Mesenchymal stem cell (in vitro differentiated cells and primary cell): ENCODE data around the gene RSBN1L.

Experiments
- DNase-seq: peaks from one replicate; pipeline ENCODE4 v3.0.0-alpha.2; 2013
- H2AFZ ChIP-seq: one replicate; pipeline ENCODE4 v1.6.1; 2013; ENCODE audit warnings: low read depth, mild to moderate bottlenecking, control low read depth, inconsistent platforms, low read length, moderate library complexity
- H2AK5ac ChIP-seq: 2 replicates; pipeline ENCODE4 v1.6.1; 2013; ENCODE audit warnings: low read length, moderate library complexity, mild to moderate bottlenecking, inconsistent platforms; ENCODE audit not compliant: severe bottlenecking
- H2BK120ac ChIP-seq: one replicate; pipeline ENCODE4 v1.6.1; 2013; ENCODE audit warnings: low read depth, mild to moderate bottlenecking, inconsistent platforms, low read length, moderate library complexity
- H2BK12ac ChIP-seq, 2 experiments: one replicate each; pipeline ENCODE4 v1.6.1; 2013; ENCODE audit warnings: inconsistent platforms in 2 of 2, low read length in 2 of 2, mild to moderate bottlenecking in 2 of 2, moderate library complexity in 2 of 2, control low read depth in 1 of 2
- H2BK15ac ChIP-seq: one replicate; pipeline ENCODE4 v1.6.1; 2013; ENCODE audit warnings: mild to moderate bottlenecking, low read depth, inconsistent platforms; ENCODE audit not compliant: poor library complexity, severe bottlenecking
- H2BK5ac ChIP-seq: 2 replicates; pipeline ENCODE4 v1.6.1; 2013; ENCODE audit warnings: low read depth, mild to moderate bottlenecking, low read length, control low read depth, inconsistent platforms; ENCODE audit not compliant: poor library complexity, severe bottlenecking
- H3K14ac ChIP-seq, 2 experiments: one replicate each; pipeline ENCODE4 v1.6.1; 2013; ENCODE audit warnings: inconsistent platforms in 2 of 2, low read length in 2 of 2, control low read depth in 1 of 2, mild to moderate bottlenecking in 1 of 2, moderate library complexity in 1 of 2
- H3K18ac ChIP-seq, 2 experiments: one replicate each; pipeline ENCODE4 v1.6.1; 2013; ENCODE audit warnings: inconsistent platforms in 2 of 2, low read length in 2 of 2, control low read depth in 1 of 2, low read depth in 1 of 2, mild to moderate bottlenecking in 1 of 2
- H3K23ac ChIP-seq, 2 experiments: one replicate each; pipeline ENCODE4 v1.6.1; 2013; ENCODE audit warnings: inconsistent platforms in 2 of 2, low read length in 2 of 2, mild to moderate bottlenecking in 2 of 2, moderate library complexity in 2 of 2, control low read depth in 1 of 2
- H3K27ac ChIP-seq: 2 replicates; pipeline ENCODE4 v1.5.1; 2013; ENCODE audit warnings: mild to moderate bottlenecking, moderate library complexity, low read length, control low read depth, inconsistent platforms; ENCODE audit not compliant: poor library complexity, severe bottlenecking
- H3K27me3 ChIP-seq, 2 experiments: 2 replicates each; pipeline versions ENCODE4 v1.6.1 to v1.7.0; 2013; ENCODE audit warnings: low read length in 2 of 2, mild to moderate bottlenecking in 2 of 2, moderate library complexity in 2 of 2, control low read depth in 1 of 2, inconsistent platforms in 1 of 2; ENCODE audit not compliant: control insufficient read depth in 1 of 2, insufficient read depth in 1 of 2
- H3K36me3 ChIP-seq, 2 experiments: 2 replicates each; pipeline versions ENCODE4 v1.6.1 to v1.7.0; 2013; ENCODE audit warnings: low read length in 2 of 2, control low read depth in 1 of 2, inconsistent platforms in 1 of 2, low read depth in 1 of 2, mild to moderate bottlenecking in 1 of 2; ENCODE audit not compliant: insufficient read depth in 2 of 2, control insufficient read depth in 1 of 2
- H3K4ac ChIP-seq, 2 experiments: one replicate each; pipeline ENCODE4 v1.6.1; 2013; ENCODE audit warnings: inconsistent platforms in 2 of 2, low read length in 2 of 2, mild to moderate bottlenecking in 2 of 2, moderate library complexity in 2 of 2, control low read depth in 1 of 2, low read depth in 1 of 2
- H3K4me1 ChIP-seq: 2 replicates; pipeline ENCODE4 v1.6.1; 2013; ENCODE audit warnings: low read depth, low read length, control low read depth; ENCODE audit not compliant: control insufficient read depth, insufficient read depth
- H3K4me2 ChIP-seq: 2 replicates; pipeline ENCODE4 v1.6.1; 2013; ENCODE audit warnings: low read length, mild to moderate bottlenecking, inconsistent platforms; ENCODE audit not compliant: poor library complexity, severe bottlenecking
- H3K4me3 ChIP-seq, 2 experiments: 2 replicates each; pipeline versions ENCODE4 v1.5.1 to v1.7.0; 2013; ENCODE audit warnings: low read length in 2 of 2, mild to moderate bottlenecking in 2 of 2, control low read depth in 1 of 2, low read depth in 1 of 2; ENCODE audit not compliant: insufficient read depth in 1 of 2
- H3K79me1 ChIP-seq: replicated peaks from 2 replicates; pipeline ENCODE4 v1.6.1; 2013; ENCODE audit warnings: mild to moderate bottlenecking, control low read depth, low read length, inconsistent platforms; ENCODE audit not compliant: poor library complexity, severe bottlenecking
- H3K9ac ChIP-seq: 2 replicates; pipeline ENCODE4 v1.7.0; 2013; ENCODE audit warnings: mild to moderate bottlenecking, low read length, moderate library complexity
- H3K9me3 ChIP-seq: 2 replicates; pipeline ENCODE4 v1.7.0; 2013; ENCODE audit warnings: mild to moderate bottlenecking, low read length; ENCODE audit not compliant: control insufficient read depth
- H4K8ac ChIP-seq: one replicate; pipeline ENCODE4 v1.6.1; 2013; ENCODE audit warnings: inconsistent platforms, mild to moderate bottlenecking, low read length, moderate library complexity
- H4K91ac ChIP-seq: one replicate; pipeline ENCODE4 v1.6.1; 2013; ENCODE audit warnings: mild to moderate bottlenecking, low read length, inconsistent platforms
- WGBS: methylation state at CpG from one replicate; pipeline ENCODE4 v1.1.7; 2013; ENCODE audit warnings: mixed read lengths; 5-methylcytosine and 5-hydroxymethylcytosine counted together

RSBN1L gene

GRCh38 chr7:77786018-77786417 is 89.8 kb downstream of the RSBN1L start:
- Histone ChIP-seq H3K9ac (no peak overlapping the region), H3K9me3 (peaks cover 13% of the 10 kb centered on the region), H4K8ac (no peak overlapping the region), H3K36me3 (peaks cover 0 to 34% of the 10 kb centered on the region in 2 experiments), H2BK120ac (no peak overlapping the region), H3K23ac (no peak overlapping the region), H2AK5ac (no peak overlapping the region), H3K14ac (no peak overlapping the region), H3K27ac (no peak overlapping the region), H3K4ac (no peak overlapping the region), H2BK15ac (no peak overlapping the region), H3K27me3 (no peaks in the 10 kb centered on the region), H2AFZ (no peak overlapping the region), H3K4me3 (no peak overlapping the region), H3K79me1 (peaks cover 3% of the 10 kb centered on the region), H3K18ac (no peak overlapping the region), H3K4me1 (no peaks in the 10 kb centered on the region), H2BK5ac (no peak overlapping the region), H2BK12ac (no peak overlapping the region), H4K91ac (no peak overlapping the region), H3K4me2 (no peak overlapping the region)
- DNase-seq: no peak
- 90% methylated on average over 3 of the region's 3 CpGs for WGBS

- Histone ChIP-seq H3K9me3 (peaks cover 13% of the 10 kb centered on the region), H3K27ac (no peak overlapping the region), H4K91ac (no peak overlapping the region), H3K14ac (no peak overlapping the region), H3K27me3 (no peaks in the 10 kb centered on the region), H3K9ac (no peak overlapping the region), H2BK12ac (no peak overlapping the region), H3K23ac (no peak overlapping the region), H3K36me3 (peaks cover 0 to 29% of the 10 kb centered on the region in 2 experiments), H3K4me1 (no peaks in the 10 kb centered on the region), H4K8ac (no peak overlapping the region), H3K4me2 (no peak overlapping the region), H2BK120ac (no peak overlapping the region), H3K79me1 (peaks cover 3% of the 10 kb centered on the region), H3K18ac (no peak overlapping the region), H2BK15ac (no peak overlapping the region), H3K4me3 (no peak overlapping the region), H3K4ac (no peak overlapping the region), H2AK5ac (no peak overlapping the region), H2BK5ac (no peak overlapping the region), H2AFZ (no peak overlapping the region)
- DNase-seq: no peak
Measured at GRCh38 chr7:77786741-77787140, 90.5 kb downstream of the RSBN1L start.

- no peak overlapping the region for H3K23ac ChIP-seq
- WGBS: 100% methylated on average over 1 of the region's 2 CpGs
Measured at GRCh38 chr7:77788327-77788902, 92.2 kb downstream of the RSBN1L start.

GRCh38 chr7:77791336-77791735 is 95.1 kb downstream of the RSBN1L start:
- Histone ChIP-seq H3K27ac (no peak overlapping the region), H4K8ac (no peak overlapping the region), H3K9ac (no peak overlapping the region), H3K79me1 (peaks cover 5% of the 10 kb centered on the region), H3K18ac (no peak overlapping the region), H3K14ac (no peak overlapping the region), H2AFZ (no peak overlapping the region), H2BK5ac (no peak overlapping the region), H3K27me3 (no peaks in the 10 kb centered on the region), H2BK15ac (no peak overlapping the region), H2AK5ac (no peak overlapping the region), H3K36me3 (peaks cover 7 to 18% of the 10 kb centered on the region in 2 experiments), H3K4me3 (no peak overlapping the region), H3K4me1 (no peaks in the 10 kb centered on the region), H2BK12ac (no peak overlapping the region), H3K23ac (no peak overlapping the region), H3K9me3 (peaks cover 3% of the 10 kb centered on the region), H4K91ac (no peak overlapping the region), H3K4me2 (no peak overlapping the region), H2BK120ac (no peak overlapping the region), H3K4ac (no peak overlapping the region)
- DNase-seq: peak; percentile 40
- WGBS: 46% methylated on average over 4 of the region's 6 CpGs

More at GRCh38 chr7:77788327-77788902, 92.2 kb downstream of the RSBN1L start:
- Histone ChIP-seq H3K4ac (no peak overlapping the region), H3K36me3 (peaks cover 0 to 17% of the 10 kb centered on the region in 2 experiments), H3K14ac (no peak overlapping the region), H3K27ac (no peak overlapping the region), H3K9me3 (peaks cover 13% of the 10 kb centered on the region), H3K4me1 (no peaks in the 10 kb centered on the region), H2AK5ac (no peak overlapping the region), H4K8ac (no peak overlapping the region), H3K18ac (no peak overlapping the region), H3K4me2 (no peak overlapping the region), H3K27me3 (no peaks in the 10 kb centered on the region), H2BK15ac (no peak overlapping the region), H2BK5ac (no peak overlapping the region), H3K79me1 (peaks cover 2% of the 10 kb centered on the region), H2BK120ac (no peak overlapping the region), H3K9ac (no peak overlapping the region), H4K91ac (no peak overlapping the region), H3K4me3 (no peak overlapping the region), H2BK12ac (no peak overlapping the region), H2AFZ (no peak overlapping the region)
- DNase-seq: no peak
